NB4 (cell line): ENCODE results near the gene TLN1.
A peak's percentile ranks its signal among the peaks of the same experiment; 100 is the strongest.

Source experiments
- DNase-seq: peaks from one replicate; pipeline ENCODE4 v3.0.0; 2010; ENCODE audit warnings: low read depth
- H3K4me3 ChIP-seq: one replicate; pipeline ENCODE4 v1.5.1; 2011; ENCODE audit warnings: mild to moderate bottlenecking, low read depth, low read length, moderate library complexity
- CTCF ChIP-seq: IDR thresholded peaks from one replicate; pipeline ENCODE4 v1.5.1; 2012; ENCODE audit warnings: low read depth, low read length
- MAX ChIP-seq: IDR thresholded peaks from 2 replicates; pipeline ENCODE4 v1.6.1; 2011; ENCODE audit warnings: low read depth, low read length
- MYC ChIP-seq: IDR thresholded peaks from 2 replicates; pipeline ENCODE4 v1.6.1; 2011; ENCODE audit warnings: low read depth, low read length
- POLR2A ChIP-seq: IDR thresholded peaks from 2 replicates; pipeline ENCODE4 v1.6.1; 2011; ENCODE audit warnings: mild to moderate bottlenecking; ENCODE audit not compliant: insufficient read length; ENCODE audit errors: extremely low read depth

The TLN1 gene

GRCh38 chr9:35727676-35728040 lies 4.3 kb downstream of the TLN1 start:
- TF ChIP-seq MYC (no peak), POLR2A (no peak), MAX (no peak), CTCF (no peak)
- DNase-seq, result peak; percentile 47
- peak overlapping the region; percentile 65 for H3K4me3 ChIP-seq

GRCh38 chr9:35726931-35727330 lies 5.1 kb downstream of the TLN1 start:
- DNase-seq, result peak; percentile 67
- TF ChIP-seq CTCF (no peak), MAX (0 out of 2 replicates have a peak, but pooled peaks have one; percentile 13)
- peak overlapping the region; percentile 65 for H3K4me3 ChIP-seq

GRCh38 chr9:35725362-35725761 lies 6.6 kb downstream of the TLN1 start:
- DNase-seq, result no peak
- no peak for TF ChIP-seq MYC
- no peak for TF ChIP-seq POLR2A
- no peak for TF ChIP-seq CTCF
- no peak for TF ChIP-seq MAX
- no peak overlapping the region for H3K4me3 ChIP-seq

GRCh38 chr9:35723908-35724307 lies 8.1 kb downstream of the TLN1 start:
- TF ChIP-seq MAX (no peak), CTCF (no peak), MYC (no peak), POLR2A (no peak)
- no peak for DNase-seq
- H3K4me3 ChIP-seq, result no peak overlapping the region

GRCh38 chr9:35723426-35723825 lies 8.6 kb downstream of the TLN1 start:
- TF ChIP-seq MYC, result no peak
- TF ChIP-seq MAX, result no peak
- TF ChIP-seq POLR2A, result no peak
- TF ChIP-seq CTCF, result no peak
- H3K4me3 ChIP-seq, result no peak overlapping the region
- DNase-seq, result no peak

GRCh38 chr9:35719546-35719945 lies 12.4 kb downstream of the TLN1 start:
- TF ChIP-seq POLR2A (no peak), CTCF (no peak), MAX (no peak), MYC (no peak)
- H3K4me3 ChIP-seq, result no peak overlapping the region
- DNase-seq, result no peak
